T1000 (cell line): ENCODE results near the gene IRX4.

Experiments used
- DNase-seq: peaks from one replicate; lab custom pipeline; 2025; ENCODE audit warnings: mixed read lengths; lab: John Stamatoyannopoulos, UW

IRX4 gene

DNA sequence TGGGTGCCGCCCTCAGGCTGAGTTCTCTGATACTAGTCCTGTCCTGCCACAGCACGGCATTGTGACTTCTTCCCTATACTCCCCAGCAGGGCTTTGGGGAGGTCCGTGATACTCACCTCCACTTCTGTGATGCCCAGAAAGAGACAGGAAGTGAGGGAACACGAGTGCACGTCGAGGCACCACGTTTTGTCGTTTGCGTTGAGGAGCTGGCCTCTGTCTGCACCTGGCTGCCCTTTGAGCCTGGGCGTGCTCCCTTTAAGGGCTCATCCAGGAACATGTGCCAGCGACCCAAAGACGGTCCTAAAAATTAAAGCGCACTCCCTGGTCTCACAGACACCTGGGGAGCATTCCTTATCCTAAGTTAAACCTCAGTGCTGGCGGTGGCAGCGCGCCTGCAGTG is 8.7 kb upstream of the IRX4 start:
- no peak for DNase-seq

DNA sequence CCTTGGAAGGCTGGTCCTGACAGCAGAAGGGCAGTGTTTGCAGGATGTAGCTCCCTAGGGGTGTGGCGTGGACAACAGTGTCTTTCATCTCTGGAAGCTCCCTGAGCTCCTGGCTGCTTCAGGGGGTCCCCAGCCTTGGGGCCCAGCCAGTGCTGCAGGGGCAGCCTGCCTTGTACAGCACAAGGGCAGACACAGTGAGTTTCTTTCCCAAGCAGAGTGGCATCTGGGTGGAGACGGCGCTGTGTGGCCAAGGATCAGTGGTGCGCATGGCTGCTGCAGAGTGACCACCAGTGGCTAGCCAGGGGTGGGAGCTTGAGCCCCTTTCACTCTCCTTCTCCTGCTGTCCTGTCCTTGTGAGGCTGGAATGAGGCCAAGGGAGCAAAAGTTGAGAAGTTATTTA is 7.6 kb upstream of the IRX4 start:
- no peak for DNase-seq

GRCh38 chr5:1889321-1890065 is 6.8 kb upstream of the IRX4 start:
- DNase-seq, result no peak

DNA sequence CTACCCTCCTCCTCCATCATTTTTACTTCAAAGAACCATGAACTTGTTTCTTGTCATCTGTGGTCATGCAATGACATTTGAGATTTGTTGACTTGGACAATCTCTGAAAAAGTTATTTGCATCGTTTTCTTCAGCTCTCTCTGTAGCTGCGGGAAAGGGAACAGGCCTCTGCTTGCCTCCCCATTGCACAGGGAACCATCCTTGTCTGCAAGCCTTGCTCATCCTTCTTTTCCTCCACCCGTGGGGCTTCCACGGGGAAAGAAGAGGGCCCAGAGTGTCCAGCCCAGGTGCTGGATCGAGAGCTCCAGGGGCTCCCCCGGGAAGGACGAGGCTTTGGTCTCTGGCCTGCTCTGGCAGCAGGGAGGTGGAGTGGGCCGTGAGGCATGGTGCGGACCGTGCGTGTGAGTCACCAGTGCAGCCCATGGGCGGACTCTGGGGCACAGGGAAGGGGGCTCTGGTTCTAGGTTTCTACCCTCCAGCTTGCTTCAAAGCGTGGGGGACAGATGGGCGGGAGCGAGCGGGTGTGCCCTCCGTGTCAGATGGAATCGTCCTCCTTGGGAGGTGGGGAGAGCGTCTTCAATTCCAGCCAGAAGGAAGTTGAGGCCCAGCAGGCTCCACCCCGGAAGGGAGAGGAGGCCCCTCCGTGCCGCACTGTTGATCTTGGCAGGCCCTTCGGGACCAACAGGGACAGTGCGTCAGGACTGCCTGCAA is 6.0 kb upstream of the IRX4 start:
- DNase-seq, result no peak

- no peak for DNase-seq
Measured at GRCh38 chr5:1887588-1888360, 5.0 kb upstream of the IRX4 start.

GRCh38 chr5:1886846-1887587 is 4.3 kb upstream of the IRX4 start:
- no peak for DNase-seq

DNA sequence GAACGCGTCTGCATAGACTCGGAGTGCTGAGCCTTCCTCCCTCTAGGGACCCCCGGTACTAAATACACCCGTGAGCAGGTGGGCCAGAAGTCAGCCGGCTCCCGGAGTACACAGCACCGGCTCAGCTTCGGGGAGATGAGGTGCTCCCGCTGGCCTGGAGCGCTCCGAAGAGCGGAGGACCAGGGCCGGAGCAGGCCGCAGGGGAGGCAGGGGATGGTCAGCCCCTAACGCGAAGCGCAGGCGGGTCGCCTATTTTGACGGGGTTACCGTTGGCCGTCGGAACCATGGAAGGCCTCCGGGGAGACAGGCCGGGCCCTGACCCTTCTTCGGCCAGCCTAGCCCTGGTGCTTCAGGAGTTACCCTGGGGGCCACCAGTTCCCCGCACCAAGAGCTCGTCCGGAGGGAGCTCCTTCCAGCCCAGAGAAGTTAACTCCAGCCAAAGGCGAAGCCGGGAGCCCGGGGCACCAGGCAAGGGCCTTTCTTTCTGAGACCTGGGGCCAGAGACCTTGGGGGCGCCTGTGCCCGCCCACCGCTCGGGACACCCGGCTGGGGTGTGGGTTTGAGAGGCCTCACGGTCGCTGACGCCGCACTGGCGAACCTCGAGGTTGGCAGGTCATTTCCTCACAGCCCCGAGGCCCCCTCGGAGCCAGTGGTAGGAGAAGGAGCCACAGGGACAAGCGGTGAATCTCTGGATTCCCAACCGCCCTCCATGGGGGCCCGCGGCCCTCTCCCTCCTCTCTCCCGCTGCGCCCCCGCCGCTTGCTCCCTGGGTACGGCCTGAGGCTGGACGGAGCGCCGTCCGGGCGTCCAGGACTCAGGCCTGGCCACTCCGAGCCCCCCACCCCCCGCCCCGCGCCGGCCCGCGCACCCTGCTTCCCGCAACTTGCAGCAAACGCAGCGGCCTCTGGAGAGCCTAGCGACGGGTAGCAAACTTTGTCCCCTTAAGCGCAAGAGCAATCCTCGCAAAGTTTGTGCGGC is 3.4 kb upstream of the IRX4 start:
- no peak for DNase-seq

DNA sequence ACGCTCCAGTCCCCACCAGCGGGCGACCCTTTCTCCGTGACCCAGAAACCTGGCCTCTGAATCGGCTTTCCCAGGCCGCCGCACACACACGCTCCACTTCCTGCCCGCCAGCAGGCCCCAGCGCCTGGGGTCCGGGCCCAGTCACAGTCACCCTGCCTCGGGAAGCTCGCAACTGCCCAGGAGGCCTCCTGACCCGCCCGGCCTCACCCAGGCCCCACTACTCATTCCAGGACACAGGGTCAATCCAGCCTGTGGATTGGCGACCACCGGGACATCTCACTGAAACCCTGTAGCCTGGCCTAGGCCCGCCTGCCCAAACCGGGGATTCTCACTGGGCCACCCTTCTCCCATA is 2.7 kb upstream of the IRX4 start:
- no peak for DNase-seq

DNA sequence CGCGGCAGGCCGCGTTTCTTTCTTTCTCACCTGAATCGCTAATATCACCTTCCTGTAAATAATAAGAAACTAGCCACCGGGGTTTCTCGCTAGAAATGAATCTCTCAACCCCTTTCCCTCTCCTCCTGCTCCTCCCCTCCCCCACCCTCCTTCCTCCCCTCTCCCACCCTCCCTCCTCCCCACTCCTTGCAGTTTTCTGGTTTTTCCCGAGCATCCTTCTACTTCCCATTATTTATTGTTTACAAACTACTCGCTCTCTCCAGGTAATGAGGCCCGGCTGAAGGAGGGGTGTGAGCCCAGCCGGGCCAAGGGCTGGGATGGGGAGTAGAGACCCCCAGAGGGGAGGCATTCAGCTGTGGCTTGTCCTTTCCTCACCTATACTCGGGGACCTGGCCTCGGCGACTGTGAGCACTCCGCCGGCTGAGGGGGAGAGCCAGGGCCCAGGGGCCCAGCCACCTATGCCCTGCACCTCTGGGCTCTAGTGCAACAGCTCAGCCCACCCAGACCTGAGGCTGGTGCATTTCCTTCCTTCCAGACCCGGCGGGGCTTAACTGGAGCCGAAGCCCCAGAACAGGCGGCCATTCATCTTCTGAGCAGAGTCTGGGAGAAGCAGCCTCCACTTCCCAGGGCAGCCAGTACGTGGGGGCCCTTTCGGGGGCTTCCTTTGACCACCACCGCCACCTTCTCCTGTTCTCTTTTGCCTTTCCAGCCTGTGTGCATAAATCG is 2.1 kb upstream of the IRX4 start:
- no peak for DNase-seq

- DNase-seq, result no peak
Measured at GRCh38 chr5:1883925-1884677, 1.4 kb upstream of the IRX4 start.

DNA sequence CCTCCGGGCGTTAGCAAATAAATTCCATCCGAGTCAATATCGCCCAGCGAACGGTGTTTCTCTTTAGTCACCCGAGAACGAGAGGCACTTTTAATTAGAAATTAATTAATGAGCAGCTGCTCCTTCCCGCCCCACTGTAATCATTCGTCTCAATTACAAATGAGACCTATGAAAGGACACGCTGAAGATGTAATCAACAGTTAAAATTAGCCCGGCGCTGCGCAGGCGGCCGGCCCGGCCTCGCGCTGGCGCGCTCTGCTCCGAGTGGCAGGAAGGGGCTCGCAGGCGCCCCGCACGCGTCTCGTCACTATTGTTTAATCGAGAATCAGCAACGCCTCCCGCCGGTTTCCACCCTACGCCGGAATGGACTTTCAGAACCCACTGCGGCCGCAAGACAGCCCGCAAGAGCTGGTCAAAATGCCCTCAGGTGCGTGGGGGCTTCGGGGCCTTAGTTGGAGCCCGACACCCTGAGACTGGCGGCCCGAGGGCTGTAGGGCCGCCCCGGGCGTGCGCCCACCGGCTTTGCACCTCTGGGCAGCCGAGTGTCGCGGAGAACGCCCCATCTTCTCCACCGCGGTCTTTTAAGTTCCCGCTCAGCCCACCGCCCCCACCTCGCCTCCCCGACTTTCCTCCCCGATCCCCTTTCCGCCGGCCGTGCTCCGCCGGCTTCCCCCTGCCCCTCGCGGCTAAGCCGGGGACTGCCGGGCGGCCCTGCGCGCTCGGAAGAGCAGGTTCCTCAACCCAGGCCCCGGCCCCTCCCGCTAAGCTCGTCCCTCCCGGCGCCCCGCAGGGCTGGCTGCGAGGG is 597 bp upstream of the IRX4 start:
- DNase-seq, result no peak

DNA sequence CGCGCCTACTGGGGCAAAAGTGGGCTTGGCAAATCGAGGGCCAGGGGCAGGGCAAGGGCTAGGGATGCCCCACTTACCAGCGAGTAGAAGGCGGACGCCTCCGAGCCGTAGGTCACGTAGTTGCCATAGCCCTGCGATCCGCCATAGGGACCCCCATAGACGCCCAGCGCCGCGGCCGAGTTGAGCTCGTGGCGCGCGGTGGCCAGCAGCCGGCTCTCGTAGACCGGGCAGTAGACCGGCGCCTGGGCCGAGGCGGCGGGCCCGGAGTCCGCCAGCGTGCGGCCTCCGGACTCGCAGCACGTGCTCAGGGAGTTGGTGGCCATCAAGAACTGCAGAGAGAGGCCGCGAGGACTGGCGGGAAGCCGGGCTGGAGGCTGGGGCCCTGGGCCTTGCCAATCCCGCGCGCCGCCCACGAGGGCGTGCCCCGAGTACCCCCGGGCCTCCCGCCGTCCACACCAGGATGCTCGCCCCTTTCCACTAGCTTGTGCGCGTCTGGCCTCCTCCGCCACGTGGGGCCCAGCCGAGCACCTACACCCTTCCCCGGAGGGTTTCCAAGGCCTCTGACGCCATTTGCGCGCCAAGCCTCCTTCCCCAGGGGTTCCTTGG is 891 bp downstream of the IRX4 start:
- no peak for DNase-seq

- DNase-seq, result no peak
Measured at GRCh38 chr5:1881098-1881572, 1.6 kb downstream of the IRX4 start.

- DNase-seq, result no peak
Measured at GRCh38 chr5:1880377-1881025, 2.2 kb downstream of the IRX4 start.

- no peak for DNase-seq
Measured at GRCh38 chr5:1879292-1880263, 3.1 kb downstream of the IRX4 start.

- DNase-seq, result no peak
Measured at GRCh38 chr5:1878050-1878849, 4.5 kb downstream of the IRX4 start.
